Right lobe of liver (tissue), 6 donors: ENCODE data around the gene NBEA. TPM values are rescaled to one million over a fixed set of nuclear protein-coding genes. Genes with fewer than 3 reads are reported as not detected.

Experiments used
- ATAC-seq, 4 donors: fragments of 200-7000 bp; cut with Tn5 transposase; one replicate each; pipeline ENCODE4 v1.9.1; 2020; ENCODE audit warnings: mild to moderate bottlenecking in 4 of 4, moderate library complexity in 4 of 4
- DNase-seq, 3 donors: peaks; one replicate each; pipeline ENCODE4 v3.0.0-alpha.2; 2020
- H3K27ac ChIP-seq, 3 donors: fragments of 200-600 bp; one replicate each; pipeline ENCODE4 v1.8.0; 2022
- H3K27me3 ChIP-seq, 2 donors: fragments of 200-600 bp; one replicate each; pipeline ENCODE4 v1.8.0; 2022
- H3K36me3 ChIP-seq, 4 donors: fragments of 200-600 bp; sonication (generic) in 1 of 4; one replicate each; pipeline versions ENCODE4 v1.5.1 to v1.8.0; 2017 to 2022; ENCODE audit warnings: control low read depth in 1 of 4
- H3K4me1 ChIP-seq, 4 donors: fragments of 200-600 bp; sonication (generic) in 1 of 4; one replicate each; pipeline versions ENCODE4 v1.5.1 to v1.8.0; 2017 to 2022; ENCODE audit warnings: control low read depth in 1 of 4
- H3K4me3 ChIP-seq, 3 donors: fragments of 200-600 bp; one replicate each; pipeline ENCODE4 v1.8.0; 2022
- H3K9me3 ChIP-seq, 4 donors: fragments of 200-600 bp; sonication (generic) in 1 of 4; one replicate each; pipeline versions ENCODE4 v1.5.1 to v1.8.0; 2017 to 2022; ENCODE audit warnings: control low read depth in 1 of 4
- CTCF ChIP-seq, 4 donors: fragments of 200-600 bp in 3 of 4; fragments of 450-650 bp in 1 of 4; IDR thresholded peaks; one replicate each; pipeline versions ENCODE4 v1.5.1 to v1.8.0; 2016 to 2022; ENCODE audit warnings: antibody characterized with exemption in 4 of 4, mild to moderate bottlenecking in 2 of 4
- POLR2A ChIP-seq: fragments of 450-650 bp; IDR thresholded peaks from one replicate; pipeline ENCODE4 v1.6.1; 2017; ENCODE audit warnings: antibody characterized with exemption, mild to moderate bottlenecking
- WGBS: methylation state at CpG from one replicate; pipeline ENCODE4 v1.1.6; 2018; ENCODE audit warnings: low coverage, low lambda C conversion rate; ENCODE audit not compliant: insufficient coverage; ENCODE audit errors: missing lambda C conversion rate; 5-methylcytosine and 5-hydroxymethylcytosine counted together
- intact Hi-C, 2 donors: fragments of 100-400 bp; cut with DNase I; formaldehyde crosslinking; loops; one replicate each; pipeline versions ENCODE4 v1.11.2 to v1.14.1; 2022
- total RNA-seq, 6 experiments: library from RNA; depleted of rRNA in 2 of 6; stranded (reverse); fragments of >200 nt in 2 of 6; fragmentation: NEBNext Ultra II Directional in 3 of 6; extraction: Animal tissue kit (Norgen Biotek cat#: 25700) in 3 of 6; gene quantifications; one replicate each; pipeline versions ENCODE4 v1.1.0 to v1.2.4, GENCODE V29; 2016 to 2023
- donor health status: DM: no; HTN: yes; CAD: no.
- donor health status: DM: no; HTN: no; CAD: no.
- donor health status: DM: no; HTN: no; CAD: no.
- donor health status: DM: no; HTN: yes; CAD: no.
- donor health status: DM: no; HTN: yes; CAD: no.

Gene NBEA
- total RNA-seq, 6 experiments from 2014 or later: 0.62 to 1.7 (median 0.75) TPM

- Histone ChIP-seq H3K36me3 (no peaks in the 10 kb centered on the region), H3K27me3 (no peaks in the 10 kb centered on the region), H3K4me3 (no peak overlapping the region), H3K4me1 (no peaks in the 10 kb centered on the region), H3K9me3 (no peaks in the 10 kb centered on the region), H3K27ac (no peak overlapping the region)
- WGBS: 89% methylated on average over 3 of the region's 3 CpGs
- no peak for ATAC-seq
- DNase-seq: no peak
- TF ChIP-seq POLR2A: no peak
- no peak for TF ChIP-seq CTCF (IDR thresholded peaks at IDR 0.05)
- intact Hi-C loops: no loop called here
Measured at GRCh38 chr13:35485424-35485823, 543.4 kb downstream of the NBEA start.

DNA sequence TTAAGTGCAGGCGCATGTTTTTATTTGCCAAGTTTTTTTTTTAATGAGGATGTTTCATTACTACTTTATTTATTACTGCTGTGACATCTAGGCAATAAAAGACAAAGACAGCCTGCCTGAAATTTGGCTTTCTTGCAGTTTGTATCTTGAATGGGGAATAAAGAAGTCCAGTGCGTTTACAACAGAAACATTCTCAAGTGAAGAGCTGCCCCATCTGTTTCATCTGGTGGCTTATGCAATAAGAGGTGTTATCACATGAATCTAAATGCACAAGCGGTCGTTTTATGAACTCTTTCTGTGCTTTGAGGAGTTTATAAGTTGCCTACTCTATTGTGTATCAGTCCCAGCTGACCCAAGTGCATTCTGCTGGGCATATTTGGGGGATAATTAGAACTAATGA is 547.0 kb downstream of the NBEA start:
- Histone ChIP-seq H3K4me3 (no peak overlapping the region), H3K9me3 (no peaks in the 10 kb centered on the region), H3K27me3 (no peaks in the 10 kb centered on the region), H3K4me1 (no peaks in the 10 kb centered on the region), H3K27ac (no peak overlapping the region), H3K36me3 (no peaks in the 10 kb centered on the region)
- intact Hi-C loops: no loop called here
- no peak for TF ChIP-seq CTCF (IDR thresholded peaks at IDR 0.05)
- no peak for TF ChIP-seq POLR2A
- DNase-seq (no peak), ATAC-seq (no peak)
- WGBS: 71% methylated on average over 4 of the region's 4 CpGs

- no peaks in the 10 kb centered on the region for H3K27me3 ChIP-seq
- no peak overlapping the region for H3K27ac ChIP-seq
- 32% methylated on average over 1 of the region's 1 CpG for WGBS
- H3K36me3 ChIP-seq: no peaks in the 10 kb centered on the region
- H3K4me3 ChIP-seq: no peak overlapping the region
- H3K4me1 ChIP-seq: no peaks in the 10 kb centered on the region
- no peak for TF ChIP-seq POLR2A
- no peak for TF ChIP-seq CTCF (IDR thresholded peaks at IDR 0.05)
- intact Hi-C loops: no loop called here
- H3K9me3 ChIP-seq: no peaks in the 10 kb centered on the region
- DNase-seq (no peak), ATAC-seq (no peak)
Measured at GRCh38 chr13:35496006-35496405, 553.9 kb downstream of the NBEA start.

DNA sequence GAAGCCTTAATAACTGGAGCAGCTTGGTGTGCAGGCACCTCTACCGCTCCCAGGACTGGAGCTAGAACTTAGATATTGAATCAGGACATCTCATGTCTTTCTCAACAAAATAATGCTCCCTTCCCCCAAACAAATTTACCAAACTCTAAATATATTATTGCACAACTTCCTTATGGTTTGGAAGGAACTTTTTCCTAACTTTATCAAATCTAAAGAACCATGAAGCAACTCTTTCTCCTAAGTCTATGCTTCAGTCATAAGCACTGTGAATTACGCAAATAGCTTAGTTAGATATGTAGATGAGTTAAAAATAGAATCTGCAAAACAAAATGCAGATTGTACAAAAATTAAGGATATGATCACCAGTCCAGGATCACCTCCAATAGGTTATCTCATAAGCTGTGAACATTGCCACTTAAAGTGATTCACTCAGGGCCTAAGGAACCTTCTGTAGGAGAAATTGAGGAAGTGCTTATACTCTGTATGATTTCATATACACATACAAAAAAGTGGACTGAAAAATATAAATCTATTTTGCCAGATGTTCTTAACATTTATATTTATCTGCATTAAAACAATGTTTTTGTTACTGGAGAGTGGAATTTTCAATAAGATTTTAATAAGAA is 554.8 kb downstream of the NBEA start:
- Histone ChIP-seq H3K27me3 (no peaks in the 10 kb centered on the region), H3K4me1 (no peaks in the 10 kb centered on the region), H3K4me3 (no peak overlapping the region), H3K27ac (no peak overlapping the region), H3K9me3 (no peaks in the 10 kb centered on the region), H3K36me3 (no peaks in the 10 kb centered on the region)
- DNase-seq (no peak), ATAC-seq (no peak)
- intact Hi-C loops: no loop called here
- 59% methylated on average over 2 of the region's 2 CpGs for WGBS
- no peak for TF ChIP-seq CTCF (IDR thresholded peaks at IDR 0.05)
- TF ChIP-seq POLR2A: no peak

DNA sequence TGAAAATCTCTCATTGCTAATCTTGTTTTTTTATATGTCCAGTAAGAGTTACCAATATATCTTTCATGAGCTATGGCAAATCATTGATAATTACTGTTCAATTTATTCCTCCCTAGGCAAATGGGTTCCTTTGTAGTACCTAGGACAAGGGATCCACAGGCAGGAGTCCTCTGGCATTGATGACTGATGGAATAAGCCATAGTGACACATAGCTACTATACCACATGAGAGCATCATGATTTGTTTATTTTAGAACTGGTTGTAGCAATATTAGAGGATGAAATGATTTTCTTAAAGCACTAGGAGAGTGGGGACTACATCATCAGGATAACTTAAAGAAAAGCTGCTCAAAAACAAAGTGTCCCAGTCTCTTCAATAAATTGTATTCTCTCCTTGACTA is 556.2 kb downstream of the NBEA start:
- intact Hi-C loops: no loop called here
- H3K9me3 ChIP-seq: no peaks in the 10 kb centered on the region
- no peak for ATAC-seq

More for the DNA sequence above, 556.2 kb downstream of the NBEA start:
- no peak overlapping the region for H3K27ac ChIP-seq
- H3K36me3 ChIP-seq: no peaks in the 10 kb centered on the region
- H3K27me3 ChIP-seq: no peaks in the 10 kb centered on the region
- no peak for DNase-seq
- TF ChIP-seq CTCF (IDR thresholded peaks at IDR 0.05) (no peak), POLR2A (no peak)
- H3K4me3 ChIP-seq: no peak overlapping the region
- no peaks in the 10 kb centered on the region for H3K4me1 ChIP-seq
